ENCODE results near the gene ATP13A2.

Gene ATP13A2

DNA sequence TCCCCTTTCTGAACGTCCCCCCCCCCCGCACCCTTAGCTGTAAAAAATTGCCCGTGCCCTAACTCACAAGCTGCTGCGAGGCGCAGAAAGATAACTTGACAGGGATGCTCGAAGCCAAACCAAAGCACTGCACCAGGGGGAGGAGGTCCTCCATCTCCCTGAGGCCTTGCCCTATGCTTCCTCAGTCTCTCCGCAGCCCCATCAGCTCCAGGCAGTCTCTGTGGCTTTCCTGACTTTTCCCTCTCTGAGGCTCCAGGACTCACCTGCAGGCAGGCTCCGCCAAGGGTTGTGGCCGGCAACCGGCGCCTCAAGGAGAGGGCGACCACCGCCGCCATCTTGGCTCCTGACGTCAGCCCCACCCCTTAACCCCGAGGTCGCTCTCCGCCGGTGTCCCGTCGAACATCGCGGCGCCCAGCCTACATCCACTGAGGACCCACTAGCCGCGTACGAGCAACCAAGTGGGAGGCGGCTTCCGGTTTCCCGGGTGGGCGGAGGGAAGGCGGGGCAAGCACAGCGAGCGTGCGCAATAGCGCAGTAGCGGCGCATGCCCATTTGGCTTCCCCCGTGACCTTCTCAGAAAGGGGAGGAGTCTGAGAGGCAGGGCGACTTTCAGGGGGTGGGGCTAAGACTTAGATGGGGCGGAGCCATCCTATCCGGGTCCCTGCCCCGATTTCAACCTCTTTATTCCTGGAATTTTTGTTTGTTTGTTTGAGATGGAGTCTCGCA is 42.1 kb upstream of the ATP13A2 start, which contains the start of gene SDHB:
Gene SDHB (minus strand): TSS at position 348 of the 726 bp plus-strand sequence. CDS start 13 bp downstream, at position 335.
- DNase-seq (ENCODE audit: low read depth) = peak; percentile 91
- H3K4me3 ChIP-seq (ENCODE audit: low read depth, low read length) = peak within 1 kb of the TSS; percentile 93
- TF ChIP-seq, protein P1, sequence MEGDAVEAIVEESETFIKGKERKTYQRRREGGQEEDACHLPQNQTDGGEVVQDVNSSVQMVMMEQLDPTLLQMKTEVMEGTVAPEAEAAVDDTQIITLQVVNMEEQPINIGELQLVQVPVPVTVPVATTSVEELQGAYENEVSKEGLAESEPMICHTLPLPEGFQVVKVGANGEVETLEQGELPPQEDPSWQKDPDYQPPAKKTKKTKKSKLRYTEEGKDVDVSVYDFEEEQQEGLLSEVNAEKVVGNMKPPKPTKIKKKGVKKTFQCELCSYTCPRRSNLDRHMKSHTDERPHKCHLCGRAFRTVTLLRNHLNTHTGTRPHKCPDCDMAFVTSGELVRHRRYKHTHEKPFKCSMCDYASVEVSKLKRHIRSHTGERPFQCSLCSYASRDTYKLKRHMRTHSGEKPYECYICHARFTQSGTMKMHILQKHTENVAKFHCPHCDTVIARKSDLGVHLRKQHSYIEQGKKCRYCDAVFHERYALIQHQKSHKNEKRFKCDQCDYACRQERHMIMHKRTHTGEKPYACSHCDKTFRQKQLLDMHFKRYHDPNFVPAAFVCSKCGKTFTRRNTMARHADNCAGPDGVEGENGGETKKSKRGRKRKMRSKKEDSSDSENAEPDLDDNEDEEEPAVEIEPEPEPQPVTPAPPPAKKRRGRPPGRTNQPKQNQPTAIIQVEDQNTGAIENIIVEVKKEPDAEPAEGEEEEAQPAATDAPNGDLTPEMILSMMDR (IDR thresholded peaks at IDR 0.05; ENCODE audit: low read depth, low read length, missing control alignments) = no peak

DNA sequence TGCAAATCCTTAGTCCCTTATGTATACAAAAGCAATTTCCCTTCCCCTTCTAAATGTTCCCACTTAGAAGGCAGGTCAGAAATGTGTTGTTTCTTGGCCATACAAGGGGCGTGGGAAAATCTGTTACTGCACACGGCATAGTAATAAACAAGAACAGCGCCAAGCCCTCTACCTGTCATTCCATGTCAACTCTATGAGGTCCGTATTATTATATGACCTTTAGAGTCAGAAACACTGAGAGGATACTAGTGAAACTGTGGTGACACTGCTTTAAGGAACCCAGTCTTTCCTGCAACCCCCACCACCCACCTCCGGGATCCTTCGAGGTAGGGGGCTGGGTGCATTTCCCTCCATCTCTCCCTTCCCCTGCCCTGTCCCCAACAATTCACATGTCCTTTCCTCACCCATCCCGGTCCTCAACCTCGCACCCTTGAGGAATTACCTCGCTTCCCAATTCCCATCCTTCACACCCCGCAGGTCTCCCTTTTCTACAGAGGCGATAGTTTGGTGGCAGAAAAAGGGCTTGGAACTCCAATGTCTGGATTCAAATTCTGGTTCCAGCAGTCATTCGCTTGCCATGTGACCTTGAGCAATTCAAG is 41.5 kb upstream of the ATP13A2 start:
- H3K4me3 ChIP-seq (ENCODE audit: low read depth, low read length) = peak overlapping the region; percentile 93
- DNase-seq (ENCODE audit: low read depth) = no peak
- TF ChIP-seq, protein P1 (IDR thresholded peaks at IDR 0.05; ENCODE audit: low read depth, low read length, missing control alignments) = no peak

GRCh38 chr1:17052641-17053040 is 40.9 kb upstream of the ATP13A2 start:
- TF ChIP-seq, protein P1 (IDR thresholded peaks at IDR 0.05; ENCODE audit: low read depth, low read length, missing control alignments) = no peak
- peak overlapping the region; percentile 93 for H3K4me3 ChIP-seq (ENCODE audit: low read depth, low read length)
- DNase-seq (ENCODE audit: low read depth) = no peak

DNA sequence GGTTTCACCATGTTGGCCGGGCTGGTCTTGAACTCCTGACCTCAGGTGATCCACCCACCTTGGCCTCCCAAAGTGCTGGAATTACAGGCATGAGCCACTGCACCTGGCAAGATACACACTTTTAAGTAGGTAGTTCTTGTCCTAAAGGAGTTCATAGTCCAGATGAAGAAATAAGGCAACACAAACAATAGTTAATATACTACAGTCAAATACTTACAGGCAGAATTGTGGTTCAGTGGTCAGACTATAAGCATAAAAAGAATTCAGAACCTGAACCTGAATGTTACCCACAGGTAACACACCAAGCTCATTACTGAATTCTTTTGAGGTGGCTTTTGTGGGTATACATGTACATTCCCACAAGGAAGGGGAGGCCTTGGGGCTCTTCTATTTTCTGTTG is 40.3 kb upstream of the ATP13A2 start:
- no peak for DNase-seq (ENCODE audit: low read depth)
- no peak overlapping the region for H3K4me3 ChIP-seq (ENCODE audit: low read depth, low read length)
- TF ChIP-seq, protein P1 (IDR thresholded peaks at IDR 0.05; ENCODE audit: low read depth, low read length, missing control alignments) = no peak

DNA sequence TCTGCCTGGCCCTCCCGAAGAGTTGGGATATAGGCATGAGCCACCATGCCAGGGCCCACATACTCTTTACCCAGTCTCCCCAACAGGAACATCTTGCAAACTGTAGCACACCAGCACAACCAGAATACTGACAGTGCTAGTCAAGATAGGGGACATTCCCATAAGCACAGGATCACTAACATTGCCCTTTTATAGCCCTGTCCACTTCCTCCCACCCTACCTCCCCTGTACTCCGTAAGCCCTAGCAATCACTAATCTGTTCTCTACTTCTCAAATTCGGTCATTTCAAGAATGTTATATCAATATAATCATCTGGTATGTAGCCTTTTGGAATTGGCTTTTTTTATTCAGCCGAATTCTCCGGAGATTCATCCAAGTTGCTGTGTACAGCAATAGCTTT is 36.2 kb upstream of the ATP13A2 start:
- TF ChIP-seq, protein P1 (IDR thresholded peaks at IDR 0.05; ENCODE audit: low read depth, low read length, missing control alignments) = no peak
- no peak overlapping the region for H3K4me3 ChIP-seq (ENCODE audit: low read depth, low read length)

DNA sequence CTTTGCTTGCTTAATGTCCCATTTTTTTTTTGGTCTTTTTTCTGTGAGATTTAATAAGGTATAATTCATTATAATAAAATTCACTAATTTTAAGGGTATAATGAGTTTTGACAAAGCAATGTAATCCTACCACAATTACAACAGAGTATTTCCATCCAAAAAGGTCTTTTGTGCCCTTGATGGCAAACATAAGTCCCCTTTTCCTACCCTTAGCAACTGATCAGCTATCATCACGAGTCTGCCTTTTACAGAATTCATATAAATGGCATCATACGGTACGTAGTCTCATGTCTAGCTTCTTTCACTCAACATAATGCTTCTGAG is 34.6 kb upstream of the ATP13A2 start:
- TF ChIP-seq, protein P1 (IDR thresholded peaks at IDR 0.05; ENCODE audit: low read depth, low read length, missing control alignments) = no peak
- no peak overlapping the region for H3K4me3 ChIP-seq (ENCODE audit: low read depth, low read length)
- no peak for DNase-seq (ENCODE audit: low read depth)

More for the DNA sequence above, 36.2 kb upstream of the ATP13A2 start:
- no peak for DNase-seq (ENCODE audit: low read depth)

All from GM12864 (cell line).